Esophagus squamous epithelium (tissue), 4 donors: ENCODE measurements around the gene SPATA13.

Source experiments
- POLR2A ChIP-seq, 4 donors: fragments of 450-650 bp; IDR thresholded peaks; one replicate each; pipeline ENCODE4 v1.6.1; 2017; ENCODE audit warnings: antibody characterized with exemption in 4 of 4, mild to moderate bottlenecking in 4 of 4, moderate library complexity in 3 of 4
- TF ChIP-seq, protein P1 (sequence below), 6 experiments: fragments of 450-650 bp in 4 of 6; fragments of 200-600 bp in 2 of 6; sonication (generic) in 2 of 6; IDR thresholded peaks; one replicate each; pipeline ENCODE4 v1.5.1; 2016 to 2019; ENCODE audit warnings: antibody characterized with exemption in 6 of 6, mild to moderate bottlenecking in 4 of 6, moderate library complexity in 4 of 6

- TF ChIP-seq, protein P1, sequence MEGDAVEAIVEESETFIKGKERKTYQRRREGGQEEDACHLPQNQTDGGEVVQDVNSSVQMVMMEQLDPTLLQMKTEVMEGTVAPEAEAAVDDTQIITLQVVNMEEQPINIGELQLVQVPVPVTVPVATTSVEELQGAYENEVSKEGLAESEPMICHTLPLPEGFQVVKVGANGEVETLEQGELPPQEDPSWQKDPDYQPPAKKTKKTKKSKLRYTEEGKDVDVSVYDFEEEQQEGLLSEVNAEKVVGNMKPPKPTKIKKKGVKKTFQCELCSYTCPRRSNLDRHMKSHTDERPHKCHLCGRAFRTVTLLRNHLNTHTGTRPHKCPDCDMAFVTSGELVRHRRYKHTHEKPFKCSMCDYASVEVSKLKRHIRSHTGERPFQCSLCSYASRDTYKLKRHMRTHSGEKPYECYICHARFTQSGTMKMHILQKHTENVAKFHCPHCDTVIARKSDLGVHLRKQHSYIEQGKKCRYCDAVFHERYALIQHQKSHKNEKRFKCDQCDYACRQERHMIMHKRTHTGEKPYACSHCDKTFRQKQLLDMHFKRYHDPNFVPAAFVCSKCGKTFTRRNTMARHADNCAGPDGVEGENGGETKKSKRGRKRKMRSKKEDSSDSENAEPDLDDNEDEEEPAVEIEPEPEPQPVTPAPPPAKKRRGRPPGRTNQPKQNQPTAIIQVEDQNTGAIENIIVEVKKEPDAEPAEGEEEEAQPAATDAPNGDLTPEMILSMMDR (IDR thresholded peaks at IDR 0.05), result no peak
- TF ChIP-seq POLR2A (IDR thresholded peaks at IDR 0.05), result no peak
These were observed 42.8 kb downstream of the SPATA13 start for GRCh38 chr13:24203273-24203672.
